ENCODE results near the gene MAGEA11. TPM values are rescaled to one million over a fixed set of nuclear protein-coding genes. Genes with fewer than 3 reads are reported as not detected.
"Not testable (repeated sequence)": the region's sequence is repeated elsewhere in the genome, so short reads cannot be mapped to it uniquely, and the experiment has no call there.

The MAGEA11 gene
- total and polyA plus RNA-seq, 2 of the 4 experiments (the other 2 are of a cell fraction): not detected

GRCh38 chrX:149761858-149762674 lies 50.2 kb downstream of the MAGEA11 start:
- not testable (repeated sequence) for H3K36me3 ChIP-seq (ENCODE audit: control insufficient read depth, insufficient read depth, low read length); H3K14ac ChIP-seq (replicated peaks; ENCODE audit: low read depth, low read length)

More at GRCh38 chrX:149761858-149762674, 50.2 kb downstream of the MAGEA11 start:
- in situ Hi-C loops (cut with MboI; ENCODE audit: low sequenced_read_pairs): loop anchor here (25.0 kb wide), 1 partner anchor 100 kb away; no protein-coding TSS in a partner anchor
- H3K56ac ChIP-seq (ENCODE audit: extremely low read depth, insufficient read depth, low read length); H3K9me3 ChIP-seq (ENCODE audit: control insufficient read depth, insufficient read depth, low read length); intact Hi-C loops (cut with micrococcal nuclease); H2AFZ ChIP-seq (replicated peaks; ENCODE audit: low read length, poor library complexity); H3K9me1 ChIP-seq (ENCODE audit: insufficient read depth, low read length); H4K91ac ChIP-seq (ENCODE audit: insufficient read depth, low read depth, low read length); H3K9ac ChIP-seq (ENCODE audit: low read depth, low read length); H2AK9ac ChIP-seq (replicated peaks; ENCODE audit: low read depth, low read length, poor library complexity); H4K5ac ChIP-seq (ENCODE audit: low read depth, low read length); ATAC-seq (ENCODE audit: low read depth); dilution Hi-C loops (cut with HindIII; ENCODE audit: low sequenced_read_pairs, unreplicated experiment); H2AK5ac ChIP-seq (ENCODE audit: low read depth, low read length); H2BK5ac ChIP-seq (ENCODE audit: low read depth, low read length, poor library complexity, severe bottlenecking); BruUV-seq (replicated peaks); DNase-seq; H3K23ac ChIP-seq (ENCODE audit: low read depth, low read length); CTCF ChIA-PET; H3K27me3 ChIP-seq (ENCODE audit: control insufficient read depth, insufficient read depth, low read length); H2BK20ac ChIP-seq (ENCODE audit: low read depth, low read length); H3K4me1 ChIP-seq (ENCODE audit: control insufficient read depth, insufficient read depth, low read length); H4K8ac ChIP-seq (ENCODE audit: low read depth in 2 of 2, low read length in 2 of 2); H3K27ac ChIP-seq (ENCODE audit: insufficient read depth, low read length); H3K4me3 ChIP-seq (ENCODE audit: insufficient read depth, low read depth, low read length); H3K4ac ChIP-seq (ENCODE audit: low read depth, low read length); H2BK15ac ChIP-seq (ENCODE audit: low read depth, low read length); H2BK120ac ChIP-seq (ENCODE audit: low read depth, low read length); H3K79me1 ChIP-seq (ENCODE audit: low read depth in 1 of 2, low read length in 2 of 2); H3K18ac ChIP-seq (ENCODE audit: low read depth, low read length); POLR2A ChIA-PET (ENCODE audit: unreplicated experiment); H3K4me2 ChIP-seq (ENCODE audit: low read depth, low read length); H4K20me1 ChIP-seq (ENCODE audit: insufficient read depth, low read length): not testable (repeated sequence)
- WGBS, 2 experiments (ENCODE audit: extremely low coverage in 2 of 2, insufficient read length in 1 of 2): 57% methylated on average over 5 of the region's 22 CpGs; no CpG with 5 or more reads in 1 of the 2 experiments
